Endothelial cell of umbilical vein (primary cell): ENCODE results near the gene COL17A1. TPM values are rescaled to one million over a fixed set of nuclear protein-coding genes. Genes with fewer than 3 reads are reported as not detected.

Experiments used
- BruUV-seq: library from RNA; stranded (reverse); fragments of 400-500 nt; replicated peaks from 2 replicates; lab custom pipeline; 2021; lab: Mats Ljungman, UMichigan
- CTCF ChIA-PET: fragments of 300-600, 350-600 bp; sonication (Branson Sonifier 250); formaldehyde crosslinking; loops from one replicate; lab custom pipeline; 2021; ENCODE audit warnings: antibody characterized with exemption, inconsistent platforms; lab: Charles Lee
- POLR2A ChIA-PET: fragments of 300-600, 350-600 bp; sonication (Branson Sonifier 250); formaldehyde crosslinking; loops from one replicate; lab custom pipeline; 2021; ENCODE audit warnings: antibody characterized with exemption, inconsistent platforms; lab: Charles Lee
- DNase-seq: peaks from one replicate; pipeline ENCODE4 v3.0.0-alpha.2; 2011; ENCODE audit warnings: low read depth, low spot score
- FAIRE-seq: peaks from 2 replicates; lab custom pipeline; 2011; peaks lifted over from hg19 to GRCh38; lab: Jason Lieb, UNC
- H2AFZ ChIP-seq: 2 replicates; pipeline ENCODE4 v1.6.0; 2012; ENCODE audit warnings: low read depth, low read length, control low read depth, inconsistent platforms
- H3K27ac ChIP-seq: 2 replicates; pipeline ENCODE4 v1.5.1; 2011; ENCODE audit warnings: low read depth, mild to moderate bottlenecking, control low read depth, low read length, moderate library complexity; ENCODE audit not compliant: insufficient read depth
- H3K27me3 ChIP-seq, 2 experiments: 2 replicates each; pipeline versions ENCODE4 v1.6.0 to v1.6.1; 2011; ENCODE audit warnings: low read length in 2 of 2, mixed read lengths in 1 of 2; ENCODE audit not compliant: control insufficient read depth in 2 of 2, insufficient read depth in 2 of 2
- H3K36me3 ChIP-seq, 2 experiments: 2 replicates in 1 of 2; 3 replicates in 1 of 2; pipeline ENCODE4 v1.5.1; 2011; ENCODE audit warnings: low read length in 2 of 2, mild to moderate bottlenecking in 1 of 2, moderate library complexity in 1 of 2; ENCODE audit not compliant: control insufficient read depth in 2 of 2, insufficient read depth in 2 of 2; ENCODE audit errors: extremely low read depth in 1 of 2
- H3K4me1 ChIP-seq: 3 replicates; pipeline ENCODE4 v1.5.1; 2011; ENCODE audit warnings: mild to moderate bottlenecking, low read length; ENCODE audit not compliant: control insufficient read depth, insufficient read depth; ENCODE audit errors: extremely low read depth
- H3K4me2 ChIP-seq: 2 replicates; pipeline ENCODE4 v1.6.1; 2011; ENCODE audit warnings: low read length, control low read depth, mixed read lengths; ENCODE audit not compliant: insufficient read depth
- H3K4me3 ChIP-seq, 3 experiments: fragments of 200-600 bp in 1 of 3; sonication (generic), shearing (Covaris generic) in 1 of 3; replicated peaks in 1 of 3; 2 replicates each; pipeline ENCODE4 v1.5.1; 2011 to 2016; ENCODE audit warnings: control low read depth in 3 of 3, low read length in 3 of 3, mild to moderate bottlenecking in 2 of 3, inconsistent platforms in 1 of 3, low read depth in 1 of 3, moderate library complexity in 1 of 3; ENCODE audit not compliant: insufficient read depth in 1 of 3
- H3K79me2 ChIP-seq: 2 replicates; pipeline ENCODE4 v1.6.0; 2012; ENCODE audit warnings: low read length, inconsistent platforms; ENCODE audit not compliant: control insufficient read depth, insufficient read depth
- H3K9ac ChIP-seq: replicated peaks from 2 replicates; pipeline ENCODE3; 2011; ENCODE audit warnings: low read length, control low read depth; ENCODE audit not compliant: insufficient read depth; ENCODE audit errors: extremely low read depth
- H3K9me1 ChIP-seq: replicated peaks from 3 replicates; pipeline ENCODE4 v1.6.0; 2011; ENCODE audit warnings: mild to moderate bottlenecking, low read length; ENCODE audit not compliant: control insufficient read depth, insufficient read depth; ENCODE audit errors: extremely low read depth
- H3K9me3 ChIP-seq: replicated peaks from 2 replicates; pipeline ENCODE4 v1.5.1; 2012; ENCODE audit warnings: low read length, inconsistent platforms; ENCODE audit not compliant: control insufficient read depth, insufficient read depth
- H4K20me1 ChIP-seq: replicated peaks from 2 replicates; pipeline ENCODE3; 2011; ENCODE audit warnings: mild to moderate bottlenecking, low read length; ENCODE audit not compliant: control insufficient read depth, insufficient read depth; ENCODE audit errors: extremely low read depth
- EZH2 ChIP-seq: IDR thresholded peaks from 2 replicates; pipeline ENCODE4 v1.6.1; 2012; ENCODE audit warnings: borderline replicate concordance, low read depth, mild to moderate bottlenecking, moderate library complexity, low read length, inconsistent platforms; ENCODE audit not compliant: severe bottlenecking
- FOS ChIP-seq: IDR thresholded peaks from 2 replicates; pipeline ENCODE4 v1.6.1; 2011; ENCODE audit warnings: mild to moderate bottlenecking, low read length, moderate library complexity, borderline replicate concordance; ENCODE audit not compliant: insufficient read depth
- GATA2 ChIP-seq: IDR thresholded peaks from 2 replicates; pipeline ENCODE4 v1.7.0; 2011; ENCODE audit warnings: low read depth, mild to moderate bottlenecking, moderate library complexity, mixed read lengths, low read length; ENCODE audit not compliant: insufficient read length, insufficient read depth
- JUN ChIP-seq: IDR thresholded peaks from 2 replicates; pipeline ENCODE4 v1.6.1; 2011; ENCODE audit warnings: borderline replicate concordance, low read depth; ENCODE audit not compliant: insufficient read length, insufficient read depth
- MYC ChIP-seq: IDR thresholded peaks from one replicate; pipeline ENCODE4 v1.6.1; 2011; ENCODE audit warnings: mild to moderate bottlenecking, low read depth, low read length
- POLR2A ChIP-seq: IDR thresholded peaks from 2 replicates; pipeline ENCODE4 v1.6.1; 2012; ENCODE audit warnings: low read depth, mild to moderate bottlenecking, control low read depth, low read length
- POLR2AphosphoS5 ChIP-seq: IDR thresholded peaks from 2 replicates; pipeline ENCODE4 v1.6.1; 2012; ENCODE audit warnings: low read depth, mild to moderate bottlenecking, control low read depth, low read length, moderate library complexity; ENCODE audit not compliant: insufficient read depth
- dilution Hi-C: fragments of 300-500 bp; cut with MboI; formaldehyde crosslinking; loops from one replicate; pipeline ENCODE4 v1.15.0; 2019; ENCODE audit warnings: low sequenced_read_pairs; ENCODE audit not compliant: extremely low pct_ligation_motif_present
- intact Hi-C: fragments of 100-400 bp; cut with micrococcal nuclease; formaldehyde crosslinking; loops from one replicate; pipeline ENCODE4 v1.10.0; 2022
- polyA plus RNA-seq, 4 experiments: library from polyadenylated mRNA; depleted of rRNA in 3 of 4; stranded (reverse) in 3 of 4; unstranded in 1 of 4; fragments of >200 nt; gene quantifications; 2 replicates each; pipeline versions ENCODE4 v1.2.1 to v1.2.3, GENCODE V29; 2011 to 2012; ENCODE audit warnings: missing spikeins in 1 of 4
- total RNA-seq: library from RNA; stranded (reverse); gene quantifications from 2 replicates; pipeline ENCODE4 v1.2.3, GENCODE V29; 2021
- TF ChIP-seq, protein P1 (sequence below), 2 donors: IDR thresholded peaks; 1 replicate in 1 of 2; 2 replicates in 1 of 2; pipeline ENCODE4 v1.5.1; 2011; ENCODE audit warnings: low read length in 2 of 2, mild to moderate bottlenecking in 2 of 2, moderate library complexity in 2 of 2, control low read depth in 1 of 2, inconsistent platforms in 1 of 2, low read depth in 1 of 2; ENCODE audit not compliant: insufficient read depth in 1 of 2; ENCODE audit errors: extremely low read depth in 1 of 2
- TF ChIP-seq, protein P2 (sequence below): IDR thresholded peaks from 2 replicates; pipeline ENCODE4 v1.6.1; 2011; ENCODE audit not compliant: insufficient read depth, insufficient read length

Gene COL17A1
- total and polyA plus RNA-seq, 2 donors (not counting 3 experiments of a cell fraction or from before 2014, with no cell fraction given): 0.57 to 1.3 TPM

DNA sequence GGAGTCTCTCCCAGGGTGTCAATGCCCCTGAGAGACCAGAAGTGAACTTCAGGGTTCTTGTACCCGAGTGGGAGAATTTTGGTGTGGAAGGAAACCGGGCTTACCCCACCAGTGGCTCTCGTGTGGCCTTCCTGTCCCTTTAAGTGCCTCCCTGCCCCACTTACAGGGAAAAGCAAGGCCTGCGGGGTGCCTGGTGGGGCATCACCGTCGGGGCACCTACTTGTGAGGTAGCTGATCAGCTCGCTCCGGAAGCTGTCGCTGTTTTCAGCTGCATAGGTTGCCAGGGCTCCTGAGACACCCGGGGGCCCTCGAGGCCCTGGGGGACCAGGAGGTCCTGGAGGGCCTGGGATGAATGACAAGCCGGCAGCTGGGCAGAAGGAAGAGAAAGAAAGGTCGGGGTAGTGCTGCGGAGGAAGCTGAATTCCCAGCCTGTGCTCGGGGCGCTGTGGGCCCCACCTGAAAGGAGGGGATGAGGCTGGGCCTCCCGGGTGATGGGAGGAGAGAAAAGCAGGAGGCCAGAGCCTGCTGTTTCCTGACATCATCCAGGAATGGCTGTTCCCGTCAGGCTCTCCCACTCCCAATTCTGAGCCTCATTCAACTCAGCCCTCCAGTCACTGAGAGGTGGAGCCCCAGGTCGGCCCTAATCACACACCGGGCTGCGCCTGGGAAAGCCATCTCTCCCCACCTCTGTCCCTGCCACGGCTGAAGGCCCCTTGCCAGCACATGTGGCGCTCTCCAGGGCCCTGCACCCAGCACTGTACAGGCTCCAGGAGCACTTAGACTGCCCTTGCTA lies 51.1 kb downstream of the COL17A1 start:
- Histone ChIP-seq H3K9me3 (no peaks in the 10 kb centered on the region), H3K9me1 (no peaks in the 10 kb centered on the region), H2AFZ (no peak overlapping the region), H3K27ac (no peak overlapping the region), H3K9ac (no peak overlapping the region), H3K79me2 (no peaks in the 10 kb centered on the region), H3K27me3 (no peaks in the 10 kb centered on the region), H3K4me1 (no peaks in the 10 kb centered on the region), H3K4me3 (no peak overlapping the region), H3K36me3 (no peaks in the 10 kb centered on the region), H4K20me1 (no peaks in the 10 kb centered on the region), H3K4me2 (no peak overlapping the region)
- no TSS peak for BruUV-seq
- TF ChIP-seq EZH2: no peak
- TF ChIP-seq, protein P1, sequence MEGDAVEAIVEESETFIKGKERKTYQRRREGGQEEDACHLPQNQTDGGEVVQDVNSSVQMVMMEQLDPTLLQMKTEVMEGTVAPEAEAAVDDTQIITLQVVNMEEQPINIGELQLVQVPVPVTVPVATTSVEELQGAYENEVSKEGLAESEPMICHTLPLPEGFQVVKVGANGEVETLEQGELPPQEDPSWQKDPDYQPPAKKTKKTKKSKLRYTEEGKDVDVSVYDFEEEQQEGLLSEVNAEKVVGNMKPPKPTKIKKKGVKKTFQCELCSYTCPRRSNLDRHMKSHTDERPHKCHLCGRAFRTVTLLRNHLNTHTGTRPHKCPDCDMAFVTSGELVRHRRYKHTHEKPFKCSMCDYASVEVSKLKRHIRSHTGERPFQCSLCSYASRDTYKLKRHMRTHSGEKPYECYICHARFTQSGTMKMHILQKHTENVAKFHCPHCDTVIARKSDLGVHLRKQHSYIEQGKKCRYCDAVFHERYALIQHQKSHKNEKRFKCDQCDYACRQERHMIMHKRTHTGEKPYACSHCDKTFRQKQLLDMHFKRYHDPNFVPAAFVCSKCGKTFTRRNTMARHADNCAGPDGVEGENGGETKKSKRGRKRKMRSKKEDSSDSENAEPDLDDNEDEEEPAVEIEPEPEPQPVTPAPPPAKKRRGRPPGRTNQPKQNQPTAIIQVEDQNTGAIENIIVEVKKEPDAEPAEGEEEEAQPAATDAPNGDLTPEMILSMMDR (IDR thresholded peaks at IDR 0.05; ENCODE audit: extremely low read depth in 1 of 2, insufficient read depth in 1 of 2, low read depth in 1 of 2, low read length in 2 of 2): no peak
- TF ChIP-seq POLR2A: no peak
- TF ChIP-seq GATA2: no peak
- no peak for TF ChIP-seq POLR2AphosphoS5
- no peak for TF ChIP-seq MYC
- no peak for TF ChIP-seq FOS
- TF ChIP-seq, protein P2, sequence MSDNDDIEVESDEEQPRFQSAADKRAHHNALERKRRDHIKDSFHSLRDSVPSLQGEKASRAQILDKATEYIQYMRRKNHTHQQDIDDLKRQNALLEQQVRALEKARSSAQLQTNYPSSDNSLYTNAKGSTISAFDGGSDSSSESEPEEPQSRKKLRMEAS: no peak
- TF ChIP-seq JUN: no peak
- ChIA-PET CTCF (interaction anchor here (0.7 to 1.3 kb wide), 4 partner anchors 51 to 146 kb away, joined by 3 to 7 read pairs (median 3); no protein-coding TSS in a partner anchor), POLR2A (no interaction called here)
- intact Hi-C loops (no loop called here), dilution Hi-C loops (no loop called here)
- DNase-seq (no peak), FAIRE-seq (no peak)
